ENCODE data around the gene TRHDE. TPM values are rescaled to one million over a fixed set of nuclear protein-coding genes. Genes with fewer than 3 reads are reported as not detected.

The TRHDE gene
- total RNA-seq, 1 experiment from 2014 or later = 0.26 TPM

GRCh38 chr12:72315858-72316257 is 43.7 kb downstream of the TRHDE start:
- H3K4me3 ChIP-seq = no peak overlapping the region
- H3K27ac ChIP-seq = no peak overlapping the region
- H3K27me3 ChIP-seq = no peaks in the 10 kb centered on the region
- no peak for DNase-seq
- no peaks in the 10 kb centered on the region for H3K9me3 ChIP-seq (replicated peaks)
- no peaks in the 10 kb centered on the region for H3K4me1 ChIP-seq
- H3K36me3 ChIP-seq = no peaks in the 10 kb centered on the region

- Histone ChIP-seq H3K4me3 (no peak overlapping the region), H3K27me3 (no peaks in the 10 kb centered on the region), H3K36me3 (no peaks in the 10 kb centered on the region), H3K4me1 (no peaks in the 10 kb centered on the region), H3K27ac (no peak overlapping the region), H3K9me3 (replicated peaks) (no peaks in the 10 kb centered on the region)
- no peak for DNase-seq
Measured at GRCh38 chr12:72318341-72318740, 46.2 kb downstream of the TRHDE start.

- Histone ChIP-seq H3K4me1 (no peaks in the 10 kb centered on the region), H3K4me3 (no peak overlapping the region), H3K27ac (no peak overlapping the region), H3K27me3 (no peaks in the 10 kb centered on the region), H3K9me3 (replicated peaks) (no peaks in the 10 kb centered on the region), H3K36me3 (no peaks in the 10 kb centered on the region)
- no peak for DNase-seq
Measured at GRCh38 chr12:72323881-72324280, 51.7 kb downstream of the TRHDE start.

- no peaks in the 10 kb centered on the region for H3K36me3 ChIP-seq
- no peak overlapping the region for H3K4me3 ChIP-seq
- no peaks in the 10 kb centered on the region for H3K4me1 ChIP-seq
- no peak for DNase-seq
- H3K27me3 ChIP-seq = no peaks in the 10 kb centered on the region
- H3K9me3 ChIP-seq (replicated peaks) = no peaks in the 10 kb centered on the region
- no peak overlapping the region for H3K27ac ChIP-seq
Measured at GRCh38 chr12:72330301-72330700, 58.1 kb downstream of the TRHDE start.

GRCh38 chr12:72330784-72331183 is 58.6 kb downstream of the TRHDE start:
- Histone ChIP-seq H3K4me1 (no peaks in the 10 kb centered on the region), H3K4me3 (no peak overlapping the region), H3K9me3 (replicated peaks) (no peaks in the 10 kb centered on the region), H3K27me3 (no peaks in the 10 kb centered on the region), H3K36me3 (no peaks in the 10 kb centered on the region), H3K27ac (no peak overlapping the region)
- DNase-seq = no peak

- DNase-seq = no peak
- Histone ChIP-seq H3K4me3 (no peak overlapping the region), H3K27me3 (no peaks in the 10 kb centered on the region), H3K36me3 (no peaks in the 10 kb centered on the region), H3K4me1 (no peaks in the 10 kb centered on the region), H3K27ac (no peak overlapping the region), H3K9me3 (replicated peaks) (no peaks in the 10 kb centered on the region)
Measured at GRCh38 chr12:72337382-72337781, 65.2 kb downstream of the TRHDE start.

GRCh38 chr12:72337946-72338345 is 65.8 kb downstream of the TRHDE start:
- no peak for DNase-seq
- no peak overlapping the region for H3K27ac ChIP-seq
- no peak overlapping the region for H3K4me3 ChIP-seq
- H3K9me3 ChIP-seq (replicated peaks) = no peaks in the 10 kb centered on the region
- H3K27me3 ChIP-seq = no peaks in the 10 kb centered on the region
- no peaks in the 10 kb centered on the region for H3K4me1 ChIP-seq
- no peaks in the 10 kb centered on the region for H3K36me3 ChIP-seq

GRCh38 chr12:72338437-72338836 is 66.3 kb downstream of the TRHDE start:
- H3K36me3 ChIP-seq = no peaks in the 10 kb centered on the region
- no peak overlapping the region for H3K4me3 ChIP-seq
- no peaks in the 10 kb centered on the region for H3K27me3 ChIP-seq
- no peaks in the 10 kb centered on the region for H3K9me3 ChIP-seq (replicated peaks)
- H3K4me1 ChIP-seq = no peaks in the 10 kb centered on the region
- no peak overlapping the region for H3K27ac ChIP-seq
- no peak for DNase-seq

GRCh38 chr12:72346363-72346944 is 74.3 kb downstream of the TRHDE start:
- Histone ChIP-seq H3K4me1 (no peaks in the 10 kb centered on the region), H3K9me3 (replicated peaks) (no peaks in the 10 kb centered on the region), H3K27ac (no peak overlapping the region), H3K27me3 (no peaks in the 10 kb centered on the region), H3K4me3 (no peak overlapping the region), H3K36me3 (no peaks in the 10 kb centered on the region)
- peak; percentile 67 to 88 for DNase-seq

GRCh38 chr12:72349491-72349890 is 77.3 kb downstream of the TRHDE start:
- peak in 1 of 2 experiments; percentile 27 for DNase-seq
- Histone ChIP-seq H3K4me1 (no peaks in the 10 kb centered on the region), H3K9me3 (replicated peaks) (no peaks in the 10 kb centered on the region), H3K27me3 (no peaks in the 10 kb centered on the region), H3K36me3 (no peaks in the 10 kb centered on the region), H3K4me3 (no peak overlapping the region), H3K27ac (no peak overlapping the region; the same call in 1 of the 2 replicates)

GRCh38 chr12:72359416-72359815 is 87.2 kb downstream of the TRHDE start:
- Histone ChIP-seq H3K4me1 (no peaks in the 10 kb centered on the region), H3K9me3 (replicated peaks) (no peaks in the 10 kb centered on the region), H3K27ac (no peak overlapping the region), H3K27me3 (no peaks in the 10 kb centered on the region), H3K36me3 (no peaks in the 10 kb centered on the region), H3K4me3 (no peak overlapping the region)
- no peak for DNase-seq

GRCh38 chr12:72365151-72365550 is 93.0 kb downstream of the TRHDE start:
- DNase-seq = no peak
- H3K27me3 ChIP-seq = no peaks in the 10 kb centered on the region
- H3K9me3 ChIP-seq (replicated peaks) = no peaks in the 10 kb centered on the region
- no peaks in the 10 kb centered on the region for H3K36me3 ChIP-seq
- H3K4me3 ChIP-seq = no peak overlapping the region
- no peak overlapping the region for H3K27ac ChIP-seq
- H3K4me1 ChIP-seq = peaks cover 29% of the 10 kb centered on the region

GRCh38 chr12:72366255-72366654 is 94.1 kb downstream of the TRHDE start:
- no peaks in the 10 kb centered on the region for H3K27me3 ChIP-seq
- no peak overlapping the region for H3K27ac ChIP-seq
- H3K9me3 ChIP-seq (replicated peaks) = no peaks in the 10 kb centered on the region
- DNase-seq = no peak
- peaks cover 29% of the 10 kb centered on the region for H3K4me1 ChIP-seq
- H3K4me3 ChIP-seq = no peak overlapping the region
- H3K36me3 ChIP-seq = no peaks in the 10 kb centered on the region

GRCh38 chr12:72368298-72368697 is 96.1 kb downstream of the TRHDE start:
- peak overlapping the region; percentile 72 for H3K27ac ChIP-seq
- H3K27me3 ChIP-seq = no peaks in the 10 kb centered on the region
- peaks cover 29% of the 10 kb centered on the region for H3K4me1 ChIP-seq
- H3K36me3 ChIP-seq = no peaks in the 10 kb centered on the region
- DNase-seq = no peak
- H3K4me3 ChIP-seq = no peak overlapping the region
- no peaks in the 10 kb centered on the region for H3K9me3 ChIP-seq (replicated peaks)

- H3K27me3 ChIP-seq = no peaks in the 10 kb centered on the region
- H3K4me3 ChIP-seq = no peak overlapping the region
- DNase-seq = peak; percentile 75 to 85
- no peaks in the 10 kb centered on the region for H3K36me3 ChIP-seq
- H3K9me3 ChIP-seq (replicated peaks) = no peaks in the 10 kb centered on the region
- H3K4me1 ChIP-seq = peaks cover 29% of the 10 kb centered on the region
- peak overlapping the region; percentile 72 for H3K27ac ChIP-seq
Measured at GRCh38 chr12:72368719-72369422, 96.7 kb downstream of the TRHDE start.

- H3K9me3 ChIP-seq (replicated peaks) = no peaks in the 10 kb centered on the region
- no peak for DNase-seq
- no peaks in the 10 kb centered on the region for H3K27me3 ChIP-seq
- H3K4me1 ChIP-seq = peaks cover 29% of the 10 kb centered on the region
- no peak overlapping the region for H3K4me3 ChIP-seq
- H3K36me3 ChIP-seq = no peaks in the 10 kb centered on the region
- H3K27ac ChIP-seq = peak overlapping the region; percentile 72
Measured at GRCh38 chr12:72369423-72369959, 97.3 kb downstream of the TRHDE start.
